ENCODE data around the gene CHRNG.
"Not testable (repeated sequence)": the region's sequence is repeated elsewhere in the genome, so short reads cannot be mapped to it uniquely, and the experiment has no call there.

Gene CHRNG

GRCh38 chr2:232543928-232544631, 4.6 kb downstream of the CHRNG start:
- in situ Hi-C loops (cut with MboI; ENCODE audit: low sequenced_read_pairs) = no loop called here

- in situ Hi-C loops (cut with MboI; ENCODE audit: low sequenced_read_pairs) = no loop called here
Observed at GRCh38 chr2:232544674-232545073, 5.2 kb downstream of the CHRNG start.

GRCh38 chr2:232545511-232546375, 6.3 kb downstream of the CHRNG start:
- in situ Hi-C loops (cut with MboI; ENCODE audit: low sequenced_read_pairs) = no loop called here

- in situ Hi-C loops (cut with MboI; ENCODE audit: low sequenced_read_pairs) = no loop called here
Observed at GRCh38 chr2:232547991-232548390, 8.5 kb downstream of the CHRNG start.

- in situ Hi-C loops (cut with MboI; ENCODE audit: low sequenced_read_pairs) = no loop called here
Observed at GRCh38 chr2:232549655-232550353, 10.3 kb downstream of the CHRNG start.

GRCh38 chr2:232550354-232551249, 11.1 kb downstream of the CHRNG start, which contains the start of the genes EIF4E2 and TIGD1:
TSS of gene EIF4E2 (plus strand) at chr2:232550689. CDS start at chr2:232550725, 36 bp downstream.
TSS of gene TIGD1 (minus strand) at chr2:232550557. CDS start at chr2:232549882, 675 bp downstream.
- in situ Hi-C loops (cut with MboI; ENCODE audit: low sequenced_read_pairs) = no loop called here

- in situ Hi-C loops (cut with MboI; ENCODE audit: low sequenced_read_pairs) = no loop called here
Observed at GRCh38 chr2:232551250-232551638, 11.8 kb downstream of the CHRNG start.

- in situ Hi-C loops (cut with MboI; ENCODE audit: low sequenced_read_pairs) = no loop called here
Observed at GRCh38 chr2:232551776-232552175, 12.3 kb downstream of the CHRNG start.

- in situ Hi-C loops (cut with MboI; ENCODE audit: low sequenced_read_pairs) = no loop called here
Observed at GRCh38 chr2:232556426-232556825, 16.9 kb downstream of the CHRNG start.

GRCh38 chr2:232562515-232563151, 23.1 kb downstream of the CHRNG start:
- in situ Hi-C loops (cut with MboI; ENCODE audit: low sequenced_read_pairs) = no loop called here

- in situ Hi-C loops (cut with MboI; ENCODE audit: low sequenced_read_pairs) = no loop called here
Observed at GRCh38 chr2:232563580-232563979, 24.1 kb downstream of the CHRNG start.

- in situ Hi-C loops (cut with MboI; ENCODE audit: low sequenced_read_pairs) = no loop called here
Observed at GRCh38 chr2:232567721-232568120, 28.2 kb downstream of the CHRNG start.

- in situ Hi-C loops (cut with MboI; ENCODE audit: low sequenced_read_pairs) = no loop called here
Observed at GRCh38 chr2:232568161-232568560, 28.7 kb downstream of the CHRNG start.

GRCh38 chr2:232569541-232569940, 30.0 kb downstream of the CHRNG start:
- in situ Hi-C loops (cut with MboI; ENCODE audit: low sequenced_read_pairs) = no loop called here

- in situ Hi-C loops (cut with MboI; ENCODE audit: low sequenced_read_pairs) = not testable (repeated sequence)
Observed at GRCh38 chr2:232570481-232570880, 31.0 kb downstream of the CHRNG start.

GRCh38 chr2:232571026-232571474, 31.6 kb downstream of the CHRNG start:
- in situ Hi-C loops (cut with MboI; ENCODE audit: low sequenced_read_pairs) = no loop called here

- in situ Hi-C loops (cut with MboI; ENCODE audit: low sequenced_read_pairs) = no loop called here
Observed at GRCh38 chr2:232573042-232573441, 33.5 kb downstream of the CHRNG start.

- in situ Hi-C loops (cut with MboI; ENCODE audit: low sequenced_read_pairs) = no loop called here
Observed at GRCh38 chr2:232573771-232574435, 34.4 kb downstream of the CHRNG start.
